ENCODE measurements around the gene GPC3. TPM values are rescaled to one million over a fixed set of nuclear protein-coding genes. Genes with fewer than 3 reads are reported as not detected.

Gene GPC3
- total and polyA plus RNA-seq, 2 of the 4 experiments (the other 2 are of a cell fraction), result not detected

- CTCF ChIA-PET, result interaction anchor here (1.4 kb wide), 1 partner anchor 77 kb away, joined by 5 read pairs; no protein-coding TSS in a partner anchor
- H3K36me3 ChIP-seq (ENCODE audit: control insufficient read depth, insufficient read depth, low read length), result no peaks in the 10 kb centered on the region
- peaks cover 10% of the 10 kb centered on the region for H3K27me3 ChIP-seq (ENCODE audit: control insufficient read depth, insufficient read depth, low read length)
- no peak overlapping the region for H2AFZ ChIP-seq (replicated peaks; ENCODE audit: low read length, poor library complexity)
- dilution Hi-C loops (cut with HindIII; ENCODE audit: low sequenced_read_pairs, unreplicated experiment), result no loop called here
- no peak overlapping the region for H3K4ac ChIP-seq (ENCODE audit: low read depth, low read length)
- H4K5ac ChIP-seq (ENCODE audit: low read depth, low read length), result no peak overlapping the region
- no peak overlapping the region for H4K8ac ChIP-seq (ENCODE audit: low read depth in 2 of 2, low read length in 2 of 2)
- no CpG with 5 or more reads among the region's 1 CpG for WGBS, 2 experiments (ENCODE audit: extremely low coverage in 2 of 2, insufficient read length in 1 of 2)
- H3K27ac ChIP-seq (ENCODE audit: insufficient read depth, low read length), result no peak overlapping the region
- BruUV-seq (replicated peaks), result no TSS peak
- no peak overlapping the region for H3K18ac ChIP-seq (ENCODE audit: low read depth, low read length)
- H2BK20ac ChIP-seq (ENCODE audit: low read depth, low read length), result no peak overlapping the region
- DNase-seq, result no peak
- no peak overlapping the region for H3K4me2 ChIP-seq (ENCODE audit: low read depth, low read length)
- no peak overlapping the region for H3K56ac ChIP-seq (ENCODE audit: extremely low read depth, insufficient read depth, low read length)
- H4K20me1 ChIP-seq (ENCODE audit: insufficient read depth, low read length), result no peaks in the 10 kb centered on the region
- no peaks in the 10 kb centered on the region for H3K9me3 ChIP-seq (ENCODE audit: control insufficient read depth, insufficient read depth, low read length)
- no peaks in the 10 kb centered on the region for H3K4me1 ChIP-seq (ENCODE audit: control insufficient read depth, insufficient read depth, low read length)
- no peak overlapping the region for H2BK15ac ChIP-seq (ENCODE audit: low read depth, low read length)
- no peak overlapping the region for H3K4me3 ChIP-seq (ENCODE audit: insufficient read depth, low read depth, low read length)
- intact Hi-C loops (cut with micrococcal nuclease), result loop anchor here (10.0 kb wide), 1 partner anchor 800 kb away; no protein-coding TSS in a partner anchor
- POLR2A ChIA-PET (ENCODE audit: unreplicated experiment), result no interaction called here
- no peak overlapping the region for H2AK5ac ChIP-seq (ENCODE audit: low read depth, low read length)
- H3K9ac ChIP-seq (ENCODE audit: low read depth, low read length), result no peak overlapping the region
- TF ChIP-seq SMC3 (IDR thresholded peaks at IDR 0.05; ENCODE audit: low read depth, low read length) (no peak), MAFK (IDR thresholded peaks at IDR 0.05; ENCODE audit: low read depth, low read length) (no peak), POLR2A (IDR thresholded peaks at IDR 0.05; ENCODE audit: low read depth, low read length) (no peak), FOS (IDR thresholded peaks at IDR 0.05; ENCODE audit: low read depth, low read length) (no peak), MAZ (IDR thresholded peaks at IDR 0.05; ENCODE audit: borderline replicate concordance, low read depth, low read length) (no peak), CEBPB (IDR thresholded peaks at IDR 0.05; ENCODE audit: low read depth, low read length) (no peak), MXI1 (IDR thresholded peaks at IDR 0.05; ENCODE audit: borderline replicate concordance, low read depth, low read length) (no peak), RCOR1 (IDR thresholded peaks at IDR 0.05; ENCODE audit: insufficient replicate concordance, low read length) (no peak)
- H3K9me1 ChIP-seq (ENCODE audit: insufficient read depth, low read length), result no peaks in the 10 kb centered on the region
- no peaks in the 10 kb centered on the region for H3K79me1 ChIP-seq (ENCODE audit: low read depth in 1 of 2, low read length in 2 of 2)
- no peak overlapping the region for H2AK9ac ChIP-seq (replicated peaks; ENCODE audit: low read depth, low read length, poor library complexity)
- no peak overlapping the region for H3K14ac ChIP-seq (replicated peaks; ENCODE audit: low read depth, low read length)
- no peak overlapping the region for H2BK120ac ChIP-seq (ENCODE audit: low read depth, low read length)
- no peak overlapping the region for H3K23ac ChIP-seq (ENCODE audit: low read depth, low read length)
- no peak overlapping the region for H4K91ac ChIP-seq (ENCODE audit: insufficient read depth, low read depth, low read length)
- in situ Hi-C loops (cut with MboI; ENCODE audit: low sequenced_read_pairs), result no loop called here
- no peak for ATAC-seq (ENCODE audit: low read depth)
- no peak overlapping the region for H2BK5ac ChIP-seq (ENCODE audit: low read depth, low read length, poor library complexity, severe bottlenecking)
These were observed 210.6 kb downstream of the GPC3 start for GRCh38 chrX:133774807-133775206.

Data from IMR-90 (cell line).